GM12891 (cell line): Measurements from ENCODE around the gene DENND5B. TPM values are rescaled to one million over a fixed set of nuclear protein-coding genes. Genes with fewer than 3 reads are reported as not detected.

ENCODE experiments used
- DNase-seq: peaks from one replicate; pipeline ENCODE4 v3.0.0; 2011; ENCODE audit warnings: low spot score; ENCODE audit not compliant: insufficient read length
- FAIRE-seq: peaks from 2 replicates; lab custom pipeline; 2011; peaks lifted over from hg19 to GRCh38; lab: Jason Lieb, UNC
- PAX5 ChIP-seq: IDR thresholded peaks from 2 replicates; pipeline ENCODE4 v1.6.1; 2011; ENCODE audit warnings: low read length, moderate library complexity, mild to moderate bottlenecking; ENCODE audit not compliant: insufficient read depth, severe bottlenecking
- POLR2A ChIP-seq: IDR thresholded peaks from 2 replicates; pipeline ENCODE4 v1.6.1; 2011; ENCODE audit warnings: low read depth, low read length, control low read depth
- POLR2AphosphoS5 ChIP-seq: IDR thresholded peaks from 2 replicates; pipeline ENCODE4 v1.6.1; 2011; ENCODE audit warnings: low read depth, low read length, control low read depth
- POU2F2 ChIP-seq: IDR thresholded peaks from 2 replicates; pipeline ENCODE4 v1.6.1; 2011; ENCODE audit warnings: low read depth, mild to moderate bottlenecking, control low read depth, low read length, moderate library complexity
- SPI1 ChIP-seq: IDR thresholded peaks from 2 replicates; pipeline ENCODE4 v1.6.1; 2011; ENCODE audit warnings: low read depth, low read length, control low read depth
- TAF1 ChIP-seq: IDR thresholded peaks from 2 replicates; pipeline ENCODE4 v1.6.1; 2011; ENCODE audit warnings: low read depth, low read length, control low read depth
- polyA plus RNA-seq: library from polyadenylated mRNA; unstranded; fragments of >200 nt; gene quantifications from one replicate; pipeline ENCODE4 v1.2.1, GENCODE V29; 2012; ENCODE audit warnings: low read depth, missing spikeins, inconsistent platforms; ENCODE audit not compliant: missing spikeins

The DENND5B gene
- 4.0 TPM for polyA plus RNA-seq

DNA sequence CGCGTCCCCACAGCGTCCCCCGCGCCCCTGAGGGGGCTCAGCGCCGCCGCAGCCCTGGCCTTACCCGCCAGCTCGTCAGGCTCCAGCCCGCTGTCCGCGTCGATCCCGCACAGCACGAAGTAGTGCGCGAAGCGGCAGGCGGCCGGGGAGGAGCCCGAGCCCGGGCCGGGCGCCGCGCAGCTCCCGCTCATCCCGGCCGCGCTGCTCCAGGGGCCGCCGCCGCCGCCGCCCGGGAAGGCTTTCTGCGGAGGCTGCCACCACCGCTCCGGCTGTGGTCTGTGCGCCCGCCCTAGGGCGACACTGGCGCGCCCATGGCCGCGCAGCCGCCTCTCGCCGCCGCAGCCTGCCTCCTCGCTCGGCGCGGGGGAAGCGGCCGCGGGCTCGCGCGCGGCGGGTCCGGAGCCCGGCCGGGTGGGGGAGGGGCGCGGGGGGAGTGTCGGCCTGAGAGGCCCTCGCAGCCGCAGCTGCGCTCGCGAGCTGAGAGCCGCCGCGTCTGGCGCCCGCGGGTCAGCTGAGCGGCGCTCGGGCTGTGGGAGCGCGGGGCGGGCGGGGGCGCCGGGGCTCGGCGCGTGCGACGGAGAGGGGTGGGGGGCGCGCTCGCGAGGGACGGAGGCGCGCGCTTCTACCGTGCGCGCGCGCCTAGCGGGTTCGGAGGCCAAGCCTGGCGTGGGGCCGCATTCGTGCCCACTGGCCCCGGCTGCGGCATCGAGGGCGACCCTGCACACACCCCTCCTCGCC, at the start of gene DENND5B:
Gene DENND5B, minus strand, starts transcription at position 495 of the 738 bp plus-strand sequence. Its CDS starts 304 bp downstream, at position 191.
- TF ChIP-seq POU2F2, result no peak
- 0 out of 2 replicates have a peak, but pooled peaks have one; percentile 36 for TF ChIP-seq POLR2A
- TF ChIP-seq PAX5, result no peak
- TF ChIP-seq SPI1, result no peak
- FAIRE-seq (peak; percentile 86), DNase-seq (peak; percentile 69)

DNA sequence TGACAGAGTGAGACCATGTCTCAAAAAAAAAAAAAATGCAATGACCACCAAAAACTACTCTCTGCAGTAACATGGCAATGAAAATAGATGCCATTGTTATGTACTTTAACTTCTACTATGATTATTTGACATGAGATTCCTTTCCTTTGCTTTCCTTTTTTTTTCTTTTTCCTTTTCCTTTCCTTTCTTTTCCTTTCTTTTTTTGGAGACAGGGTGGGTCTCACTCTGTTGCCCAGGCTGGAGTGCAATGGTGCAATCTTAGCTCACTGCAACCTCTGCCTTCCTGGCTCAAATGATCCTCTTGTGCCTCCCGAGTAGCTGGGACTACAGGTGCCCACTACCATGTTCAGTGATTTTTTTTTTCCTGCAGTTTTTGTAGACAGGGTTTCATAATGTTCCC, 43.7 kb upstream of the DENND5B start:
- FAIRE-seq (no peak), DNase-seq (no peak)
- TF ChIP-seq PAX5 (no peak), POU2F2 (no peak), POLR2AphosphoS5 (no peak), POLR2A (no peak), SPI1 (no peak), TAF1 (no peak)

DNA sequence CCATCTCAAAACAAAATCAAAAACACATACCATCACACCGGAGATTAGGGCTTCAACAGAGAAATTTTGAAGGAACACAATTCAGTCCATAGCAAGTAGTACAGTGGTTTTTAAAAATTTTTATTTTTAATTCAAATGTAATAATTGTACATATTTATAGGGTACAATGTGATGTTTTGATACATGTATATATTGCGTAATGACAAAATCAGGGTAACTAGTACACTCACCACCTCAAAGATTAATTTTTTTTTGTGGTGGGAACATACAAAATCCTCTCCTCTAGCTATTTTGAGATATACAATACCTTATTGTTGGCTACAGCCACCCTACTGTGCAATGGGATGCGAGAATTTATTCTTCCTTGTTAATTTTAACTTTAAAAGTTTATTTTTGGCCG, 42.5 kb upstream of the DENND5B start:
- no peak for FAIRE-seq
- TF ChIP-seq PAX5 (no peak), TAF1 (no peak), SPI1 (no peak), POLR2AphosphoS5 (no peak), POU2F2 (no peak), POLR2A (no peak)
- no peak for DNase-seq

DNA sequence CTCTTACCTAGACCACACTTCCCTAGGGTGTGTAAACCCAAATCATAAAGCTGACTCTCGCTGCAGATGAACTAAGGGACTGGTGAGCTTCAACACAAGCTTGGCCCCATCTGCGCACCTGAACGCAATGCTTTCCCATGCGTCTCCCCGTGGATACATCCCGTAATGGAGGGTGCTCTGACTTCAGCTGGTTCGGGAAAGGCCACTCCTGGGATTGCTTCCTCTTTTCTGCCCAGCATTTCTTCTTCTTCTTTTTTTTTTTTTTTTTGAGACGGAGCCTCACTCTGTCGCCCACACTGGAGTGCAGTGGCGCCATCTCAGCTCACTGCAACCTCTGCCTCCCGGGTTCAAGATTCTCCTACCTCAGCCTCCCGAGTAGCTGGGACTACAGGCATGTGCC, 40.9 kb upstream of the DENND5B start:
- TF ChIP-seq POLR2A (no peak), POLR2AphosphoS5 (no peak), PAX5 (no peak), SPI1 (no peak), TAF1 (no peak)
- FAIRE-seq (peak; percentile 13), DNase-seq (no peak)

DNA sequence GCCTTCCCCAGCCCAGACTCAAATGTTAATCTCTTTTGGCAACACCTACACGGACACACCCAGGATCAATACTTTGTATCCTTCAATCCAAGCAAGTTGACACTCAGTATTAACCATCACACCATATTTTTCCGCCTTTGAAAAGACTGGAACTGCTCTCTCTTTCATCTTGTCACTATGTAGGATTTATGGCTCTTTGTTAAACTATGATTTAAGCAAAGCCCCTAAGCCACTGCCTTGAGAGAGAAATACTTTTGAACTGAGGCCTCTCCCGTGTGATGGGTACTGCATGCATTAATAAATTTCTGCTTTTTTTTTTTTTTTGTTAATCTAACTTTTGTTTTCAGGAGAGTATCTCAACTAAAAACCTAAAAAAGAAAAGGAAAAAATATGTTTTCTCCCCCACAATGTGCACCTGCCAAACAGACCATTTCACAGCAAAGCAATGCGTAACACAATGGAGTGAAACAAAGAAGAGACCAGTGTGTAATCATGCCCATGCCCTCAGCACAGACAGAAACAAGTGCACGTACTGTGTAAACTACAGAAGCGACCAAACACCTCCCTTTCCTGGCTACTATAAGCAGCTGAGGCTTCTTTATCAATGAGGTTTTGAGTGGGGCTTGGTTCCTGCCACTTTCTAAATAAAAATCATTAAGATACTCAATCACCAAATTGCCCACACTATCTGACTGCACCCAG, 40.2 kb upstream of the DENND5B start:
- DNase-seq (no peak), FAIRE-seq (no peak)
- TF ChIP-seq POLR2AphosphoS5 (no peak), TAF1 (no peak), SPI1 (no peak), PAX5 (no peak), POU2F2 (no peak), POLR2A (no peak)

DNA sequence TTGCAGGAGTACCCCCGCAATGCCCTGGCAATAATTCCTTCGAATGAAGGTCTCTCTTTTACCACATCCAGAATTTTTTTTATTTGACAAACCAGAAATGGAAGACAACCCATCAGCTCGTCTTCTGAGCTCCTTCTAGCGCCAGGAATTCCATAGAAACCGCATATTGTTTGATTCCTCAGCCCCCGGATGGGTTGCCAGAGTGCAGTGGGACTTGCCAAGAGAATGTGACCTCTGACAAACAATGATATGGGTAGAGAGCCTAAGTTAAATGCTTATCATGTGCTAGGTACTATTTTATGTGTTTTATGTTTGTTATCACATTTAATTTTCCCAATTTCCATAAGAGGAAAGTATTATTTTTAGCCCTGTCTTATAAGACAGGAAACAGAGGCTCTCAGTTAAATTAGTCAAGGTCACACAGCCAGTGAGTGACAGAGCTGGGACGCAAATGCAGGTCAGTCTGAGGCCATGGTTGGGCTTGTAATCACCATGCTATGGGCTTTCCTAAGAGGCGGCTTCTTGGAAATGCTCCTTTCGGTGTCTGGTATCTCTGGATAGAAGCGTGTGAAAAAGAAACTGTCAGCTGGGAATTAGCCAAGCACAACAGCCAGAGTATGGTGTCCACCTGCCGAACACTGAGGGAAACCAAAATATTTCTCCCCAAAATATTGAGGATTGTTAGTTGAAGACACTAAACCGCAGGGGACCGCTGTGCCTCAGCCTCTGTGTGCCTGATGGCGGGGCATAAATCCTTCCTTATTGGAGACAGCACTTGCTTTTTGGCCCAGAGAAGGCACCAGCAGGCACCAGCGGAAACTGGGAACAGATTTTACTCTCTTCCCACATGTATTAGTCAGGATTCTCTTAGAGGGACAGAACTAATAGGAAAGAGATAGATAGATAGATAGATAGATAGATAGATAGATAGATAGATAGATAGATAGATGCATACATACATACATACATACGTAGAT, 39.1 kb upstream of the DENND5B start:
- TF ChIP-seq POLR2A, result no peak
- no peak for TF ChIP-seq SPI1
- no peak for TF ChIP-seq TAF1
- TF ChIP-seq POU2F2, result no peak
- TF ChIP-seq PAX5, result no peak
- no peak for TF ChIP-seq POLR2AphosphoS5
- DNase-seq (no peak), FAIRE-seq (no peak)

DNA sequence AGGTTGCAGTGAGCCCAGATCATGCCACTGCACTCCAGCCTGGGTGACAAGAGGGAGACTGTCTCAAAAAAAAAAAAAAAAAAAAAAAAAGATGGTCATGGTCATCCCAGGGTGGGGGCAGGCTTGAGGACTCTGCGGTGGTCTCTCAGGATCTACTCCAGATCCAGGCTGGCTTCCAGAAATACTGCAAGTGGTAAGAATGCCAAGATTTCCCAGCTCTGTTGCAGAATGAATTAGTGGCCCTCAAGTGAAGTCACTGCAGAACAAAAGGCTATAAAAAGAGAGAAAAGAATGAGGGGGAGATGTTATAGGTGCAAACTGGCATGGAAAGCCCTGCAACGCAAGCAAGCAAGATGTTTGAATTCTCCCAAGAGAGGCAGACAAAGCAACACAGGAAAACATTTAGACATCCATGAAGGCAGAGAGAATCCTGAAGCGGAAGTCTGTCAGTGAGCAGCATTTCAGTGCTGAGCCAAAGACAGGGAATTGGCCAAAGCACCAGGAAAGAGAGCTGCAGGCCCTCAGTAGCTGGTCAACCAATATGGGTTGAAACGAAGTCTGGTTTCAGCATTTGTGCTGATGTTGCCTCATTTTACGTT, 36.6 kb upstream of the DENND5B start:
- DNase-seq, result no peak
- no peak for FAIRE-seq
- TF ChIP-seq POLR2A (no peak), PAX5 (no peak), TAF1 (no peak), SPI1 (no peak), POU2F2 (no peak), POLR2AphosphoS5 (no peak)

DNA sequence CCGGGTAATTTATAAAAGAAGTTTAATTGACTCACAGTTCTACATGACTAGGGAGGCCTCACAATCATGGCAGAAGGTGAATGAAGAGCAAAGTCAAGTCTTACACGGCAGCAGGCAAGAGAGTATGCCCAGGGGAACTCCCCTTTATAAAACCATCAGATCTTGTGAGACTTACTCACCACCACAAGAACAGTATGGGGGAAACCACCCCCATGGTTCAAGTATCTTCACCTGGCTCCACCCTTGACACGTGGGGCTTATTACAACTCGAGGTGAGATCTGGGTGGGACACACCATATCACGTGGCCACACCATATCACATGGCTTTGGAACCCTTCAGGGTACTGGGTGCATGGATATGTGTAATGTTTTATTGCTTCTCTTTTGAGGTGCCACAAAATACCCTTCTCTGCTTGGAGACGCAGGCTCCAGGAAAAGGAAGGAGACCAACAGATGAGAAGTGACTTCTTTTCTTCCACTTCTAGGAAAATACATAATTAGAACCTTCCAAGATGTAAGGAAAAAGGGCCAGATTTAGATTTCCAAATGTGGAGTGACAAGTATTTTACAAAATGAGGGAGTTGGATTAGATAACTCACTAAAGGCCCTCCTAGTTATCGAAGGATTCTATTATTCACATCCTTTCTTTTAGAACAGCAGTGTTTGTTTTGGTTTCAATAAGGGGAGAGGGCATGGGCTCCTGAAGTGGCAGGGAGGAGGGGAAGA, 35.5 kb upstream of the DENND5B start:
- DNase-seq (no peak), FAIRE-seq (no peak)
- no peak for TF ChIP-seq POLR2AphosphoS5
- TF ChIP-seq SPI1, result no peak
- no peak for TF ChIP-seq POLR2A
- no peak for TF ChIP-seq POU2F2
- no peak for TF ChIP-seq TAF1
- TF ChIP-seq PAX5, result no peak
